Measurements from ENCODE around the gene OTOS.

Gene OTOS

GRCh38 chr2:240143801-240144648, 3.6 kb upstream of the OTOS start:
- H3K9me3 ChIP-seq (ENCODE audit: severe bottlenecking): no peaks in the 10 kb centered on the region
- peak; percentile 87 for TF ChIP-seq CTCF (IDR thresholded peaks at IDR 0.05; ENCODE audit: poor library complexity, severe bottlenecking)
- H3K27ac ChIP-seq (ENCODE audit: poor library complexity, severe bottlenecking): no peak overlapping the region
- no peak overlapping the region for H3K4me3 ChIP-seq (ENCODE audit: severe bottlenecking)
- H3K36me3 ChIP-seq (ENCODE audit: low read depth): no peaks in the 10 kb centered on the region
- ATAC-seq (ENCODE audit: low read depth) (peak; percentile 79), DNase-seq (ENCODE audit: low spot score) (peak; percentile 58)
- H3K4me1 ChIP-seq (ENCODE audit: insufficient read depth, poor library complexity, severe bottlenecking): no peaks in the 10 kb centered on the region
- H3K27me3 ChIP-seq (ENCODE audit: insufficient read depth, poor library complexity, severe bottlenecking): no peaks in the 10 kb centered on the region

- Histone ChIP-seq H3K4me3 (ENCODE audit: severe bottlenecking) (no peak overlapping the region), H3K4me1 (ENCODE audit: insufficient read depth, poor library complexity, severe bottlenecking) (no peaks in the 10 kb centered on the region), H3K27ac (ENCODE audit: poor library complexity, severe bottlenecking) (no peak overlapping the region), H3K36me3 (ENCODE audit: low read depth) (no peaks in the 10 kb centered on the region), H3K9me3 (ENCODE audit: severe bottlenecking) (no peaks in the 10 kb centered on the region), H3K27me3 (ENCODE audit: insufficient read depth, poor library complexity, severe bottlenecking) (no peaks in the 10 kb centered on the region)
- no peak for TF ChIP-seq CTCF (IDR thresholded peaks at IDR 0.05; ENCODE audit: poor library complexity, severe bottlenecking)
- no peak for ATAC-seq (ENCODE audit: low read depth)
- peak; percentile 35 for DNase-seq (ENCODE audit: low spot score)
Observed at GRCh38 chr2:240143276-240143675, 2.8 kb upstream of the OTOS start.

- TF ChIP-seq CTCF (IDR thresholded peaks at IDR 0.05; ENCODE audit: poor library complexity, severe bottlenecking): no peak
- DNase-seq (ENCODE audit: low spot score): peak; percentile 29
- no peaks in the 10 kb centered on the region for H3K36me3 ChIP-seq (ENCODE audit: low read depth)
- no peaks in the 10 kb centered on the region for H3K9me3 ChIP-seq (ENCODE audit: severe bottlenecking)
- H3K4me3 ChIP-seq (ENCODE audit: severe bottlenecking): no peak overlapping the region
- no peaks in the 10 kb centered on the region for H3K27me3 ChIP-seq (ENCODE audit: insufficient read depth, poor library complexity, severe bottlenecking)
- no peak overlapping the region for H3K27ac ChIP-seq (ENCODE audit: poor library complexity, severe bottlenecking)
- no peaks in the 10 kb centered on the region for H3K4me1 ChIP-seq (ENCODE audit: insufficient read depth, poor library complexity, severe bottlenecking)
- ATAC-seq (ENCODE audit: low read depth): no peak
Observed at GRCh38 chr2:240142859-240143258, 2.4 kb upstream of the OTOS start.

- peak; percentile 44 for DNase-seq (ENCODE audit: low spot score)
- Histone ChIP-seq H3K36me3 (ENCODE audit: low read depth) (no peaks in the 10 kb centered on the region), H3K27me3 (ENCODE audit: insufficient read depth, poor library complexity, severe bottlenecking) (no peaks in the 10 kb centered on the region), H3K9me3 (ENCODE audit: severe bottlenecking) (no peaks in the 10 kb centered on the region), H3K27ac (ENCODE audit: poor library complexity, severe bottlenecking) (no peak overlapping the region), H3K4me3 (ENCODE audit: severe bottlenecking) (no peak overlapping the region), H3K4me1 (ENCODE audit: insufficient read depth, poor library complexity, severe bottlenecking) (no peaks in the 10 kb centered on the region)
- TF ChIP-seq CTCF (IDR thresholded peaks at IDR 0.05; ENCODE audit: poor library complexity, severe bottlenecking): no peak
- no peak for ATAC-seq (ENCODE audit: low read depth)
Observed at GRCh38 chr2:240142256-240142775, 1.9 kb upstream of the OTOS start.

- no peak overlapping the region for H3K4me3 ChIP-seq (ENCODE audit: severe bottlenecking)
- no peak overlapping the region for H3K27ac ChIP-seq (ENCODE audit: poor library complexity, severe bottlenecking)
- no peak for ATAC-seq (ENCODE audit: low read depth)
- DNase-seq (ENCODE audit: low spot score): peak; percentile 7
- no peaks in the 10 kb centered on the region for H3K27me3 ChIP-seq (ENCODE audit: insufficient read depth, poor library complexity, severe bottlenecking)
- H3K36me3 ChIP-seq (ENCODE audit: low read depth): no peaks in the 10 kb centered on the region
- no peaks in the 10 kb centered on the region for H3K4me1 ChIP-seq (ENCODE audit: insufficient read depth, poor library complexity, severe bottlenecking)
- no peak for TF ChIP-seq CTCF (IDR thresholded peaks at IDR 0.05; ENCODE audit: poor library complexity, severe bottlenecking)
- H3K9me3 ChIP-seq (ENCODE audit: severe bottlenecking): no peaks in the 10 kb centered on the region
Observed at GRCh38 chr2:240141736-240142135, 1.3 kb upstream of the OTOS start.
